A549 (cell line): ENCODE data around the gene SEC63. TPM values are rescaled to one million over a fixed set of nuclear protein-coding genes. Genes with fewer than 3 reads are reported as not detected.

Source experiments
- ATAC-seq, 2 experiments: fragments of 200-7000 bp in 1 of 2; fragments of >200 bp in 1 of 2; cut with Nextera tagmentation in 1 of 2; cut with Tn5 transposase in 1 of 2; 3 replicates each; pipeline versions ENCODE4 v1.8.0 to v1.9.1; 2018 to 2020; ENCODE audit warnings: mild to moderate bottlenecking in 1 of 2, moderate library complexity in 1 of 2
- CTCF ChIA-PET: fragments of 300-600 bp; sonication (Branson Sonifier 250); formaldehyde crosslinking; extraction: SDS; loops from one replicate; lab custom pipeline; 2021; ENCODE audit warnings: antibody characterized with exemption, inconsistent platforms; lab: Yijun Ruan, JAX
- POLR2A ChIA-PET: fragments of 350-600 bp; formaldehyde crosslinking; extraction: SDS; loops from one replicate; lab custom pipeline; 2021; ENCODE audit warnings: antibody characterized with exemption, inconsistent platforms; lab: Yijun Ruan, JAX
- DNase-seq, 2 experiments: peaks; one replicate each; pipeline versions ENCODE4 v3.0.0 to v3.0.0-alpha.2; 2011 to 2016; ENCODE audit warnings: low read depth in 1 of 2, low spot score in 1 of 2
- FAIRE-seq: peaks from 2 replicates; lab custom pipeline; 2011; peaks lifted over from hg19 to GRCh38; lab: Jason Lieb, UNC
- H3K27ac ChIP-seq, 2 experiments: fragments of >200 bp; sonication (Bioruptor Twin); formaldehyde crosslinking; 3 replicates each; pipeline ENCODE4 v1.5.1; 2016 to 2017
- H3K4me1 ChIP-seq: fragments of >200 bp; sonication (Bioruptor Twin); formaldehyde crosslinking; 3 replicates; pipeline ENCODE4 v1.6.1; 2016
- H3K4me2 ChIP-seq: fragments of >200 bp; sonication (Bioruptor Twin); formaldehyde crosslinking; 3 replicates; pipeline ENCODE4 v1.6.1; 2016
- H3K4me3 ChIP-seq: fragments of >200 bp; sonication (Bioruptor Twin); formaldehyde crosslinking; 3 replicates; pipeline ENCODE4 v1.5.1; 2016
- H3K9me3 ChIP-seq: fragments of >200 bp; sonication (Bioruptor Twin); formaldehyde crosslinking; 3 replicates; pipeline ENCODE4 v1.6.1; 2016
- CBX2 ChIP-seq: fragments of 200-600 bp; sonication (generic); IDR thresholded peaks from 2 replicates; pipeline ENCODE4 v1.6.1; 2016; ENCODE audit warnings: low read depth, mild to moderate bottlenecking, borderline replicate concordance
- CBX8 ChIP-seq: fragments of 200-600 bp; sonication (generic); IDR thresholded peaks from 2 replicates; pipeline ENCODE4 v1.6.1; 2016
- CTCF ChIP-seq: fragments of >200 bp; sonication (Bioruptor Twin); formaldehyde crosslinking; IDR thresholded peaks from 3 replicates; pipeline ENCODE4 v1.5.1; 2016
- E2F6 ChIP-seq: IDR thresholded peaks from 2 replicates; pipeline ENCODE4 v1.6.1; 2012; ENCODE audit warnings: low read depth, borderline replicate concordance
- EHF ChIP-seq: fragments of 250-450 bp; sonication (Bioruptor Pico); IDR thresholded peaks from 2 replicates; pipeline ENCODE4 v1.5.0; 2020; ENCODE audit warnings: mild to moderate bottlenecking
- ELK1 ChIP-seq: fragments of 150-350 bp; IDR thresholded peaks from 2 replicates; pipeline ENCODE4 v1.6.1; 2014; ENCODE audit warnings: low read depth, mild to moderate bottlenecking, low read length
- EP300 ChIP-seq, 2 experiments: fragments of >200 bp; sonication (Bioruptor Twin); formaldehyde crosslinking; IDR thresholded peaks; 2 replicates in 1 of 2; 3 replicates in 1 of 2; pipeline ENCODE4 v1.6.1; 2016 to 2017
- FOSL2 ChIP-seq, 2 experiments: fragments of 450-650 bp in 1 of 2; fragments of >200 bp in 1 of 2; sonication (Bioruptor Twin) in 1 of 2; formaldehyde crosslinking; IDR thresholded peaks; 2 replicates each; pipeline versions ENCODE4 v1.5.0 to v1.6.1; 2016 to 2020; ENCODE audit warnings: mild to moderate bottlenecking in 1 of 2, moderate library complexity in 1 of 2
- GATA3 ChIP-seq: IDR thresholded peaks from 2 replicates; pipeline ENCODE4 v1.6.1; 2012; ENCODE audit warnings: borderline replicate concordance
- HDAC2 ChIP-seq: fragments of 200-600 bp; sonication (generic); IDR thresholded peaks from 2 replicates; pipeline ENCODE4 v1.6.1; 2016
- HES2 ChIP-seq: fragments of >200 bp; sonication (Bioruptor Twin); formaldehyde crosslinking; IDR thresholded peaks from 2 replicates; pipeline ENCODE4 v1.6.1; 2016
- HOXA7 ChIP-seq: fragments of 250-450 bp; sonication (Bioruptor Pico); IDR thresholded peaks from 2 replicates; pipeline ENCODE4 v1.5.0; 2020; ENCODE audit warnings: mild to moderate bottlenecking, moderate library complexity
- HOXB5 ChIP-seq: fragments of 250-450 bp; sonication (Bioruptor Pico); IDR thresholded peaks from 2 replicates; pipeline ENCODE4 v1.5.0; 2020; ENCODE audit warnings: mild to moderate bottlenecking, moderate library complexity
- JUNB ChIP-seq: fragments of >200 bp; sonication (Bioruptor Twin); formaldehyde crosslinking; IDR thresholded peaks from 2 replicates; pipeline ENCODE4 v1.6.1; 2016
- KDM1A ChIP-seq: fragments of 200-600 bp; sonication (generic); IDR thresholded peaks from 2 replicates; pipeline ENCODE4 v1.6.1; 2016; ENCODE audit warnings: low read depth, mild to moderate bottlenecking
- MAX ChIP-seq: IDR thresholded peaks from 2 replicates; pipeline ENCODE4 v1.6.1; 2012
- MYC ChIP-seq: IDR thresholded peaks from 2 replicates; pipeline ENCODE4 v1.6.1; 2012; ENCODE audit warnings: mild to moderate bottlenecking, inconsistent platforms, low read length, improper control_type of control experiment, borderline replicate concordance
- NR3C1 ChIP-seq: fragments of >200 bp; sonication (Bioruptor Twin); formaldehyde crosslinking; IDR thresholded peaks from 3 replicates; pipeline ENCODE4 v1.6.1; 2017
- PHF8 ChIP-seq: fragments of 200-600 bp; sonication (generic); IDR thresholded peaks from 2 replicates; pipeline ENCODE4 v1.6.1; 2016; ENCODE audit warnings: low read depth, mild to moderate bottlenecking, antibody characterized with exemption, moderate library complexity, borderline replicate concordance
- POLR2AphosphoS2 ChIP-seq: conservative IDR thresholded peaks from 2 replicates; pipeline ENCODE4 v1.6.1; 2012; ENCODE audit warnings: low read length, improper control_type of control experiment, inconsistent platforms
- REST ChIP-seq: fragments of 200-600 bp; sonication (generic); IDR thresholded peaks from 2 replicates; pipeline ENCODE4 v1.6.1; 2016; ENCODE audit warnings: antibody characterized with exemption, mild to moderate bottlenecking, moderate library complexity
- USF2 ChIP-seq: fragments of 450-650 bp; IDR thresholded peaks from 2 replicates; pipeline ENCODE4 v1.6.1; 2014; ENCODE audit warnings: antibody characterized with exemption
- WGBS: methylation state at CpG from one replicate; pipeline ENCODE4 v1.1.6; 2017; ENCODE audit errors: missing lambda C conversion rate; 5-methylcytosine and 5-hydroxymethylcytosine counted together
- polyA plus RNA-seq, 4 experiments: library from polyadenylated mRNA; depleted of rRNA in 3 of 4; stranded (reverse); fragments of >200 nt; fragmentation: RNase III in 1 of 4; extraction: RNeasy Plus Mini Kit Qiagen cat#74134 plus additional on column Dnase treatment in 1 of 4; gene quantifications; 2 replicates in 3 of 4; 3 replicates in 1 of 4; pipeline ENCODE4 v1.2.3, GENCODE V29; 2011 to 2017

Gene SEC63
- polyA plus RNA-seq, 2 of the 4 experiments (the other 2 are of a cell fraction), result 23.0 to 69.3 TPM

GRCh38 chr6:107976155-107976783 is 18.3 kb upstream of the SEC63 start:
- Histone ChIP-seq H3K9me3 (no peaks in the 10 kb centered on the region), H3K4me3 (no peak overlapping the region), H3K4me2 (no peak overlapping the region), H3K4me1 (no peaks in the 10 kb centered on the region), H3K27ac (no peak overlapping the region)
- no peak for DNase-seq
- no peak for ATAC-seq
- CTCF ChIA-PET, result interaction anchor here (0.6 to 1.4 kb wide), 5 partner anchors 9 to 915 kb away, joined by 3 read pairs; no protein-coding TSS in a partner anchor
- FAIRE-seq, result no peak
- TF ChIP-seq NR3C1, result no peak
- TF ChIP-seq HOXB5 (CRISPR knock-in tag), result no peak
- no peak for TF ChIP-seq USF2
- TF ChIP-seq E2F6, result no peak
- no peak for TF ChIP-seq PHF8
- no peak for TF ChIP-seq FOSL2 (IDR thresholded peaks at IDR 0.05)
- no peak for TF ChIP-seq FOSL2 (CRISPR knock-in tag; IDR thresholded peaks at IDR 0.05)
- TF ChIP-seq EHF (CRISPR knock-in tag), result no peak
- no peak for TF ChIP-seq HES2
- TF ChIP-seq HDAC2, result no peak
- TF ChIP-seq CBX8, result no peak
- TF ChIP-seq ELK1, result no peak
- no peak for TF ChIP-seq GATA3
- no peak for TF ChIP-seq HOXA7 (CRISPR knock-in tag)
- no peak for TF ChIP-seq CBX2
- no peak for TF ChIP-seq CTCF
- no peak for TF ChIP-seq KDM1A
- WGBS, result 98% methylated on average over 4 of the region's 4 CpGs
- POLR2A ChIA-PET, result no interaction called here

- POLR2A ChIA-PET, result no interaction called here
- 45% methylated on average over 4 of the region's 4 CpGs for WGBS
- FAIRE-seq, result no peak
- Histone ChIP-seq H3K4me2 (no peak overlapping the region), H3K27ac (no peak overlapping the region), H3K4me1 (no peaks in the 10 kb centered on the region), H3K9me3 (no peaks in the 10 kb centered on the region)
- ATAC-seq, result no peak
- no peak for DNase-seq
- TF ChIP-seq ELK1 (no peak), EP300 (IDR thresholded peaks at IDR 0.05) (no peak), MYC (no peak), POLR2AphosphoS2 (no peak), REST (no peak), MAX (no peak), JUNB (no peak)
- TF ChIP-seq, all 56 proteins: peak for 0
- H3K4me3 ChIP-seq, result no peak overlapping the region
- CTCF ChIA-PET, result no interaction called here
These were observed 15.6 kb upstream of the SEC63 start for GRCh38 chr6:107973594-107973993.
